ENCODE data around the gene TSKS. TPM values are rescaled to one million over a fixed set of nuclear protein-coding genes. Genes with fewer than 3 reads are reported as not detected.
A peak's percentile ranks its signal among the peaks of the same experiment; 100 is the strongest.

Gene TSKS
- total and polyA plus RNA-seq, 10 of the 15 experiments (the other 5 are each of a cell fraction or from before 2014, with no cell fraction given), result not detected

DNA sequence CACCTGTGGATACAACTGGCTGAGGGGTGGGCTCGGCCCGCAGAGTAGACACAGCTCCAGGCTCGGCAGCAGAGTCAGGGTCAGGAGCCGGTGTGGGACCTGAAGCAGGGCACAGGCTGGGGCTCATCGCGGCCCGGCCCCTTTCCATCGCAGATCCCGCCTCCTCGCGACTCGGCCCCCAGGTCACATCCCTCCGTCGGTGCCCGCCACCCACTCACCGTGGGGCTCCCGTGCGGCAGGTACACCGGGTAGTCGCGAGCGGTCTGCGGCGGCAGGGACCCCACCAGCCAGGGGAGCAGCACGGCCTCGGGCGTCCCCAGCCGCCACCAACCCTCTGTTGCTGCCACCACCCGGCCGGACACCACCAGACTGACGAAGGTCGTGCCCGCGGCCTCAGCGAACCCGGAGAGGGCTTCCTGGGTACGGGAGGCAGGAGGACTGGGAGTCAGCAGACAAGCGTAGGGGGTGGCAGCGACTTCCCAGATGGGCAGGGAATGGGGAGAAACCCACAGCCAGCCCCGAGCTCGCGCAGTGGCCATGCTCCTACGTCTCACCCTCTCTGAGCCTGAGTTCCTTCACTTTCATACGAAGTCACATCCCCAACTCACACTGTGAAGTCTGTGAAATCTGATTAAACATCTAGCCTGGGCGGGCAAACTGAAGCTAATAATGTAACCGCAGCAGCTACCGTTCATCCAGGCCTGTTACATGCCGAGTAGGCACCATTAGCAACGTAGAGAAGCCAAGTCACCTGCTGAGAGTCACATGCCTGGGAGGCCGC lies 46.2 kb upstream of the TSKS start (continued):
- TF ChIP-seq, protein P1, sequence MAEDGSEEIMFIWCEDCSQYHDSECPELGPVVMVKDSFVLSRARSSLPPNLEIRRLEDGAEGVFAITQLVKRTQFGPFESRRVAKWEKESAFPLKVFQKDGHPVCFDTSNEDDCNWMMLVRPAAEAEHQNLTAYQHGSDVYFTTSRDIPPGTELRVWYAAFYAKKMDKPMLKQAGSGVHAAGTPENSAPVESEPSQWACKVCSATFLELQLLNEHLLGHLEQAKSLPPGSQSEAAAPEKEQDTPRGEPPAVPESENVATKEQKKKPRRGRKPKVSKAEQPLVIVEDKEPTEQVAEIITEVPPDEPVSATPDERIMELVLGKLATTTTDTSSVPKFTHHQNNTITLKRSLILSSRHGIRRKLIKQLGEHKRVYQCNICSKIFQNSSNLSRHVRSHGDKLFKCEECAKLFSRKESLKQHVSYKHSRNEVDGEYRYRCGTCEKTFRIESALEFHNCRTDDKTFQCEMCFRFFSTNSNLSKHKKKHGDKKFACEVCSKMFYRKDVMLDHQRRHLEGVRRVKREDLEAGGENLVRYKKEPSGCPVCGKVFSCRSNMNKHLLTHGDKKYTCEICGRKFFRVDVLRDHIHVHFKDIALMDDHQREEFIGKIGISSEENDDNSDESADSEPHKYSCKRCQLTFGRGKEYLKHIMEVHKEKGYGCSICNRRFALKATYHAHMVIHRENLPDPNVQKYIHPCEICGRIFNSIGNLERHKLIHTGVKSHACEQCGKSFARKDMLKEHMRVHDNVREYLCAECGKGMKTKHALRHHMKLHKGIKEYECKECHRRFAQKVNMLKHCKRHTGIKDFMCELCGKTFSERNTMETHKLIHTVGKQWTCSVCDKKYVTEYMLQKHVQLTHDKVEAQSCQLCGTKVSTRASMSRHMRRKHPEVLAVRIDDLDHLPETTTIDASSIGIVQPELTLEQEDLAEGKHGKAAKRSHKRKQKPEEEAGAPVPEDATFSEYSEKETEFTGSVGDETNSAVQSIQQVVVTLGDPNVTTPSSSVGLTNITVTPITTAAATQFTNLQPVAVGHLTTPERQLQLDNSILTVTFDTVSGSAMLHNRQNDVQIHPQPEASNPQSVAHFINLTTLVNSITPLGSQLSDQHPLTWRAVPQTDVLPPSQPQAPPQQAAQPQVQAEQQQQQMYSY (CRISPR knock-in tag; IDR thresholded peaks at IDR 0.05), result no peak
- TF ChIP-seq, protein P2, sequence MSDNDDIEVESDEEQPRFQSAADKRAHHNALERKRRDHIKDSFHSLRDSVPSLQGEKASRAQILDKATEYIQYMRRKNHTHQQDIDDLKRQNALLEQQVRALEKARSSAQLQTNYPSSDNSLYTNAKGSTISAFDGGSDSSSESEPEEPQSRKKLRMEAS (IDR thresholded peaks at IDR 0.05; ENCODE audit: low read depth, low read length), result peak; percentile 20; the same call in 1 of the 2 replicates
- no peak for TF ChIP-seq SUZ12 (IDR thresholded peaks at IDR 0.05; ENCODE audit: unreplicated experiment)
- TF ChIP-seq TAF1 (IDR thresholded peaks at IDR 0.05; ENCODE audit: borderline replicate concordance, low read depth, low read length), result no peak
- no peak for TF ChIP-seq JUNB (IDR thresholded peaks at IDR 0.05)
- TF ChIP-seq, protein P3, sequence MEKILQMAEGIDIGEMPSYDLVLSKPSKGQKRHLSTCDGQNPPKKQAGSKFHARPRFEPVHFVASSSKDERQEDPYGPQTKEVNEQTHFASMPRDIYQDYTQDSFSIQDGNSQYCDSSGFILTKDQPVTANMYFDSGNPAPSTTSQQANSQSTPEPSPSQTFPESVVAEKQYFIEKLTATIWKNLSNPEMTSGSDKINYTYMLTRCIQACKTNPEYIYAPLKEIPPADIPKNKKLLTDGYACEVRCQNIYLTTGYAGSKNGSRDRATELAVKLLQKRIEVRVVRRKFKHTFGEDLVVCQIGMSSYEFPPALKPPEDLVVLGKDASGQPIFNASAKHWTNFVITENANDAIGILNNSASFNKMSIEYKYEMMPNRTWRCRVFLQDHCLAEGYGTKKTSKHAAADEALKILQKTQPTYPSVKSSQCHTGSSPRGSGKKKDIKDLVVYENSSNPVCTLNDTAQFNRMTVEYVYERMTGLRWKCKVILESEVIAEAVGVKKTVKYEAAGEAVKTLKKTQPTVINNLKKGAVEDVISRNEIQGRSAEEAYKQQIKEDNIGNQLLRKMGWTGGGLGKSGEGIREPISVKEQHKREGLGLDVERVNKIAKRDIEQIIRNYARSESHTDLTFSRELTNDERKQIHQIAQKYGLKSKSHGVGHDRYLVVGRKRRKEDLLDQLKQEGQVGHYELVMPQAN (conservative IDR thresholded peaks at IDR 0.05), result 0 out of 2 replicates have a peak, but pooled peaks have one; percentile 24
- TF ChIP-seq GATAD2B (conservative IDR thresholded peaks at IDR 0.05; ENCODE audit: low read depth), result peak; percentile 81; the same call in 1 of the 2 replicates
- TF ChIP-seq, protein P4, sequence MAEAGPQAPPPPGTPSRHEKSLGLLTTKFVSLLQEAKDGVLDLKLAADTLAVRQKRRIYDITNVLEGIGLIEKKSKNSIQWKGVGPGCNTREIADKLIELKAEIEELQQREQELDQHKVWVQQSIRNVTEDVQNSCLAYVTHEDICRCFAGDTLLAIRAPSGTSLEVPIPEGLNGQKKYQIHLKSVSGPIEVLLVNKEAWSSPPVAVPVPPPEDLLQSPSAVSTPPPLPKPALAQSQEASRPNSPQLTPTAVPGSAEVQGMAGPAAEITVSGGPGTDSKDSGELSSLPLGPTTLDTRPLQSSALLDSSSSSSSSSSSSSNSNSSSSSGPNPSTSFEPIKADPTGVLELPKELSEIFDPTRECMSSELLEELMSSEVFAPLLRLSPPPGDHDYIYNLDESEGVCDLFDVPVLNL (IDR thresholded peaks at IDR 0.05; ENCODE audit: low read depth, low read length), result no peak
- no peak for TF ChIP-seq KLF5 (IDR thresholded peaks at IDR 0.05; ENCODE audit: partially characterized antibody)
- TF ChIP-seq RAD51 (IDR thresholded peaks at IDR 0.05), result peak; percentile 77
- no peak for TF ChIP-seq PML (IDR thresholded peaks at IDR 0.05; ENCODE audit: low read length)
- no peak for TF ChIP-seq SREBF1 (IDR thresholded peaks at IDR 0.05; ENCODE audit: low read length)
- TF ChIP-seq IKZF1 (conservative IDR thresholded peaks at IDR 0.05), result peak; percentile 58
- no peak; the same call in 1 of the 2 replicates for TF ChIP-seq SMC3 (IDR thresholded peaks at IDR 0.05; ENCODE audit: borderline replicate concordance, low read length)
- TF ChIP-seq BMI1 (IDR thresholded peaks at IDR 0.05; ENCODE audit: borderline replicate concordance), result no peak
- TF ChIP-seq, protein P5, sequence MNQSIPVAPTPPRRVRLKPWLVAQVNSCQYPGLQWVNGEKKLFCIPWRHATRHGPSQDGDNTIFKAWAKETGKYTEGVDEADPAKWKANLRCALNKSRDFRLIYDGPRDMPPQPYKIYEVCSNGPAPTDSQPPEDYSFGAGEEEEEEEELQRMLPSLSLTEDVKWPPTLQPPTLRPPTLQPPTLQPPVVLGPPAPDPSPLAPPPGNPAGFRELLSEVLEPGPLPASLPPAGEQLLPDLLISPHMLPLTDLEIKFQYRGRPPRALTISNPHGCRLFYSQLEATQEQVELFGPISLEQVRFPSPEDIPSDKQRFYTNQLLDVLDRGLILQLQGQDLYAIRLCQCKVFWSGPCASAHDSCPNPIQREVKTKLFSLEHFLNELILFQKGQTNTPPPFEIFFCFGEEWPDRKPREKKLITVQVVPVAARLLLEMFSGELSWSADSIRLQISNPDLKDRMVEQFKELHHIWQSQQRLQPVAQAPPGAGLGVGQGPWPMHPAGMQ (IDR thresholded peaks at IDR 0.05; ENCODE audit: borderline replicate concordance), result no peak
- no peak for TF ChIP-seq CEBPB (IDR thresholded peaks at IDR 0.05; ENCODE audit: borderline replicate concordance in 1 of 2, low read depth in 2 of 2, low read length in 2 of 2)
- TF ChIP-seq NR2F1 (conservative IDR thresholded peaks at IDR 0.05), result peak; percentile 77
- TF ChIP-seq TCF7 (IDR thresholded peaks at IDR 0.05; ENCODE audit: borderline replicate concordance), result no peak
- TF ChIP-seq TCF3 (IDR thresholded peaks at IDR 0.05; ENCODE audit: borderline replicate concordance, insufficient read depth, low read depth, low read length), result no peak
- TF ChIP-seq NFYB (IDR thresholded peaks at IDR 0.05; ENCODE audit: insufficient read depth, low read depth, low read length), result no peak
